GM06990 (cell line): ENCODE measurements around the gene RNF167.
A peak's percentile ranks its signal among the peaks of the same experiment; 100 is the strongest.

Experiments
- DNase-seq: peaks from one replicate; pipeline ENCODE4 v3.0.0-alpha.2; 2011; ENCODE audit not compliant: insufficient read length; ENCODE audit errors: extremely low read depth
- H3K27me3 ChIP-seq: replicated peaks from 2 replicates; pipeline ENCODE4 v1.6.0; 2011; ENCODE audit warnings: low read length; ENCODE audit not compliant: control insufficient read depth, insufficient read depth
- H3K36me3 ChIP-seq: 2 replicates; pipeline ENCODE4 v1.5.1; 2011; ENCODE audit warnings: low read length; ENCODE audit not compliant: control insufficient read depth, insufficient read depth
- H3K4me3 ChIP-seq: replicated peaks from 2 replicates; pipeline ENCODE4 v1.5.1; 2011; ENCODE audit warnings: low read depth, mild to moderate bottlenecking, control low read depth, low read length
- CTCF ChIP-seq: IDR thresholded peaks from 2 replicates; pipeline ENCODE4 v1.5.1; 2011; ENCODE audit warnings: low read length, control low read depth, mild to moderate bottlenecking, inconsistent platforms; ENCODE audit not compliant: insufficient read depth, poor library complexity, severe bottlenecking

The RNF167 gene

GRCh38 chr17:4945176-4945943, 5.3 kb downstream of the RNF167 start:
- H3K4me3 ChIP-seq, result peak overlapping the region; percentile 100
- DNase-seq, result peak; percentile 68
- H3K36me3 ChIP-seq, result peaks cover 24% of the 10 kb centered on the region
- TF ChIP-seq CTCF, result no peak
- no peaks in the 10 kb centered on the region for H3K27me3 ChIP-seq

- peaks cover 24% of the 10 kb centered on the region for H3K36me3 ChIP-seq
- H3K27me3 ChIP-seq, result no peaks in the 10 kb centered on the region
- TF ChIP-seq CTCF, result no peak
- no peak for DNase-seq
- H3K4me3 ChIP-seq, result peak overlapping the region; percentile 100
These were observed 5.8 kb downstream of the RNF167 start for GRCh38 chr17:4945944-4946280.

- no peak for DNase-seq
- Histone ChIP-seq H3K27me3 (no peaks in the 10 kb centered on the region), H3K4me3 (peak overlapping the region; percentile 100), H3K36me3 (peaks cover 24% of the 10 kb centered on the region)
- no peak for TF ChIP-seq CTCF
These were observed 6.4 kb downstream of the RNF167 start for GRCh38 chr17:4946312-4946976.

- H3K4me3 ChIP-seq, result peak overlapping the region; percentile 100
- DNase-seq, result no peak
- no peaks in the 10 kb centered on the region for H3K27me3 ChIP-seq
- no peak for TF ChIP-seq CTCF
- peaks cover 24% of the 10 kb centered on the region for H3K36me3 ChIP-seq
These were observed 6.9 kb downstream of the RNF167 start for GRCh38 chr17:4947010-4947410.

- no peaks in the 10 kb centered on the region for H3K27me3 ChIP-seq
- H3K4me3 ChIP-seq, result peak overlapping the region; percentile 100
- DNase-seq, result peak; percentile 83
- peaks cover 24% of the 10 kb centered on the region for H3K36me3 ChIP-seq
- no peak for TF ChIP-seq CTCF
These were observed 7.5 kb downstream of the RNF167 start for GRCh38 chr17:4947411-4948165.
